ENCODE data around the gene FAM3B. TPM values are rescaled to one million over a fixed set of nuclear protein-coding genes. Genes with fewer than 3 reads are reported as not detected.

Gene FAM3B
- total and polyA plus RNA-seq, 2 experiments from 2014 or later: 2.5 to 3.6 TPM

DNA sequence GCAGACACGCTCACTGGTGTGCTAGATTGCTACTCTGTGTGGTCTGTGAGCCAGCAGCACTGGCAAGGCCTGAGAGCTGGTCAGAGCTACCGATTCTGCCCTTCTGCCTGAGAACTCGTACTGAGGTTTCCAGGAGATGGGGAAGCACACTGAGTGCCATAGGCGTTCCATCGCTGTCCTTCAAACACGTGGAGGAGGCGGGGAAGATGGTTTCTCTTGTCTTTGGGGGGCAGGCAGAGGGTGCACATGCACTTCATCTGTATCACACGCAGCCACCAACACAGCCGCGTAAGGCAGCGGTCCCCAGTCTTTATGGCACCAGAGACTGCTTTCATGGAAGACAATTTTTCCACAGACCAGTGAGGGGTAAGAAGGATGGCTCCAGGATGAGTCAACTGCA lies 85.6 kb downstream of the FAM3B start:
- Histone ChIP-seq H3K4me2 (no peak overlapping the region), H4K20me1 (replicated peaks; ENCODE audit: insufficient read depth) (no peaks in the 10 kb centered on the region), H2AFZ (no peak overlapping the region), H3K27me3 (ENCODE audit: insufficient read depth) (no peaks in the 10 kb centered on the region), H3K27ac (ENCODE audit: low read depth) (no peak overlapping the region), H3K36me3 (ENCODE audit: insufficient read depth) (no peaks in the 10 kb centered on the region; the same call in 1 of the 2 replicates), H3F3A (replicated peaks; ENCODE audit: low read depth) (no peaks in the 10 kb centered on the region), H3K79me2 (replicated peaks; ENCODE audit: insufficient read depth) (no peaks in the 10 kb centered on the region), H3K4me1 (ENCODE audit: insufficient read depth) (no peaks in the 10 kb centered on the region), H3K4me3 (no peak overlapping the region), H3K9me2 (ENCODE audit: insufficient read depth) (no peaks in the 10 kb centered on the region)
- no peaks in the 10 kb centered on the region; the same call in 2 of the 3 replicates for H3K36me3 Mint-ChIP-seq (ENCODE audit: low read depth)
- ATAC-seq (no peak), DNase-seq (ENCODE audit: low spot score) (no peak)
- H3K27me3 Mint-ChIP-seq (ENCODE audit: insufficient read depth, low read depth, poor library complexity): peaks cover 5% of the 10 kb centered on the region
- no peak overlapping the region for H3K4me3 Mint-ChIP-seq
- no peaks in the 10 kb centered on the region for H3K9me3 Mint-ChIP-seq
- no peak overlapping the region for H3K27ac Mint-ChIP-seq
- H3K4me1 Mint-ChIP-seq: no peaks in the 10 kb centered on the region; the same call in 1 of the 3 replicates
- TF ChIP-seq POLR2AphosphoS5 (IDR thresholded peaks at IDR 0.05; ENCODE audit: low read depth) (no peak), EZH2phosphoT487 (IDR thresholded peaks at IDR 0.05; ENCODE audit: unreplicated experiment) (no peak), REST (IDR thresholded peaks at IDR 0.05; ENCODE audit: unreplicated experiment) (no peak), EZH2 (IDR thresholded peaks at IDR 0.05; ENCODE audit: low read depth, unreplicated experiment) (no peak), STAT1 (IDR thresholded peaks at IDR 0.05; ENCODE audit: unreplicated experiment) (no peak), ZNF331 (CRISPR knock-in tag; IDR thresholded peaks at IDR 0.05; ENCODE audit: low read depth) (no peak)
- TF ChIP-seq, protein P1, sequence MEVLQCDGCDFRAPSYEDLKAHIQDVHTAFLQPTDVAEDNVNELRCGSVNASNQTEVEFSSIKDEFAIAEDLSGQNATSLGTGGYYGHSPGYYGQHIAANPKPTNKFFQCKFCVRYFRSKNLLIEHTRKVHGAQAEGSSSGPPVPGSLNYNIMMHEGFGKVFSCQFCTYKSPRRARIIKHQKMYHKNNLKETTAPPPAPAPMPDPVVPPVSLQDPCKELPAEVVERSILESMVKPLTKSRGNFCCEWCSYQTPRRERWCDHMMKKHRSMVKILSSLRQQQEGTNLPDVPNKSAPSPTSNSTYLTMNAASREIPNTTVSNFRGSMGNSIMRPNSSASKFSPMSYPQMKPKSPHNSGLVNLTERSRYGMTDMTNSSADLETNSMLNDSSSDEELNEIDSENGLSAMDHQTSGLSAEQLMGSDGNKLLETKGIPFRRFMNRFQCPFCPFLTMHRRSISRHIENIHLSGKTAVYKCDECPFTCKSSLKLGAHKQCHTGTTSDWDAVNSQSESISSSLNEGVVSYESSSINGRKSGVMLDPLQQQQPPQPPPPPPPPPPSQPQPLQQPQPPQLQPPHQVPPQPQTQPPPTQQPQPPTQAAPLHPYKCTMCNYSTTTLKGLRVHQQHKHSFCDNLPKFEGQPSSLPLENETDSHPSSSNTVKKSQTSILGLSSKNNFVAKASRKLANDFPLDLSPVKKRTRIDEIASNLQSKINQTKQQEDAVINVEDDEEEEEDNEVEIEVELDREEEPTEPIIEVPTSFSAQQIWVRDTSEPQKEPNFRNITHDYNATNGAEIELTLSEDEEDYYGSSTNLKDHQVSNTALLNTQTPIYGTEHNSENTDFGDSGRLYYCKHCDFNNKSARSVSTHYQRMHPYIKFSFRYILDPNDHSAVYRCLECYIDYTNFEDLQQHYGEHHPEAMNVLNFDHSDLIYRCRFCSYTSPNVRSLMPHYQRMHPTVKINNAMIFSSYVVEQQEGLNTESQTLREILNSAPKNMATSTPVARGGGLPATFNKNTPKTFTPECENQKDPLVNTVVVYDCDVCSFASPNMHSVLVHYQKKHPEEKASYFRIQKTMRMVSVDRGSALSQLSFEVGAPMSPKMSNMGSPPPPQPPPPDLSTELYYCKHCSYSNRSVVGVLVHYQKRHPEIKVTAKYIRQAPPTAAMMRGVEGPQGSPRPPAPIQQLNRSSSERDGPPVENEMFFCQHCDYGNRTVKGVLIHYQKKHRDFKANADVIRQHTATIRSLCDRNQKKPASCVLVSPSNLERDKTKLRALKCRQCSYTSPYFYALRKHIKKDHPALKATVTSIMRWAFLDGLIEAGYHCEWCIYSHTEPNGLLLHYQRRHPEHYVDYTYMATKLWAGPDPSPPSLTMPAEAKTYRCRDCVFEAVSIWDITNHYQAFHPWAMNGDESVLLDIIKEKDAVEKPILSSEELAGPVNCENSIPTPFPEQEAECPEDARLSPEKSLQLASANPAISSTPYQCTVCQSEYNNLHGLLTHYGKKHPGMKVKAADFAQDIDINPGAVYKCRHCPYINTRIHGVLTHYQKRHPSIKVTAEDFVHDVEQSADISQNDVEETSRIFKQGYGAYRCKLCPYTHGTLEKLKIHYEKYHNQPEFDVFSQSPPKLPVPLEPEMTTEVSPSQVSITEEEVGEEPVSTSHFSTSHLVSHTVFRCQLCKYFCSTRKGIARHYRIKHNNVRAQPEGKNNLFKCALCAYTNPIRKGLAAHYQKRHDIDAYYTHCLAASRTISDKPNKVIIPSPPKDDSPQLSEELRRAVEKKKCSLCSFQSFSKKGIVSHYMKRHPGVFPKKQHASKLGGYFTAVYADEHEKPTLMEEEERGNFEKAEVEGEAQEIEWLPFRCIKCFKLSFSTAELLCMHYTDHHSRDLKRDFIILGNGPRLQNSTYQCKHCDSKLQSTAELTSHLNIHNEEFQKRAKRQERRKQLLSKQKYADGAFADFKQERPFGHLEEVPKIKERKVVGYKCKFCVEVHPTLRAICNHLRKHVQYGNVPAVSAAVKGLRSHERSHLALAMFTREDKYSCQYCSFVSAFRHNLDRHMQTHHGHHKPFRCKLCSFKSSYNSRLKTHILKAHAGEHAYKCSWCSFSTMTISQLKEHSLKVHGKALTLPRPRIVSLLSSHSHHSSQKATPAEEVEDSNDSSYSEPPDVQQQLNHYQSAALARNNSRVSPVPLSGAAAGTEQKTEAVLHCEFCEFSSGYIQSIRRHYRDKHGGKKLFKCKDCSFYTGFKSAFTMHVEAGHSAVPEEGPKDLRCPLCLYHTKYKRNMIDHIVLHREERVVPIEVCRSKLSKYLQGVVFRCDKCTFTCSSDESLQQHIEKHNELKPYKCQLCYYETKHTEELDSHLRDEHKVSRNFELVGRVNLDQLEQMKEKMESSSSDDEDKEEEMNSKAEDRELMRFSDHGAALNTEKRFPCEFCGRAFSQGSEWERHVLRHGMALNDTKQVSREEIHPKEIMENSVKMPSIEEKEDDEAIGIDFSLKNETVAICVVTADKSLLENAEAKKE (CRISPR knock-in tag; IDR thresholded peaks at IDR 0.05): no peak

All from GM23338 (cell line).